Adrenal gland (tissue), 12 donors: ENCODE data around the gene ALDOC. TPM values are rescaled to one million over a fixed set of nuclear protein-coding genes. Genes with fewer than 3 reads are reported as not detected.

Experiments used
- DNase-seq, 7 donors: peaks; one replicate each; pipeline ENCODE4 v3.0.0-alpha.2; 2019 to 2020
- H3K27ac ChIP-seq, 5 donors: fragments of 200-600 bp; sonication (generic) in 4 of 5; 1 replicate in 3 of 5; 2 replicates in 2 of 5; pipeline versions ENCODE4 v1.5.1 to v1.8.0; 2016 to 2020; ENCODE audit warnings: mild to moderate bottlenecking in 1 of 5
- H3K27me3 ChIP-seq: fragments of 200-600 bp; 2 replicates; pipeline ENCODE4 v1.8.0; 2021
- H3K36me3 ChIP-seq, 2 donors: fragments of 200-600 bp; replicated peaks in 1 of 2; 1 replicate in 1 of 2; 2 replicates in 1 of 2; pipeline versions ENCODE4 v1.5.1 to v1.8.0; 2018 to 2022
- H3K4me1 ChIP-seq, 2 donors: fragments of 200-600 bp; replicated peaks in 1 of 2; 1 replicate in 1 of 2; 2 replicates in 1 of 2; pipeline versions ENCODE4 v1.5.1 to v1.8.0; 2018 to 2021
- H3K4me3 ChIP-seq, 4 donors: fragments of 200-600 bp; sonication (generic) in 3 of 4; one replicate each; pipeline ENCODE4 v1.5.1; 2016 to 2018
- H3K9me3 ChIP-seq, 3 donors: fragments of 200-600 bp; sonication (generic) in 1 of 3; replicated peaks in 1 of 3; 1 replicate in 2 of 3; 2 replicates in 1 of 3; pipeline versions ENCODE4 v1.5.1 to v1.8.0; 2016 to 2021
- POLR2A ChIP-seq, 2 donors: fragments of 450-650 bp; IDR thresholded peaks; one replicate each; pipeline ENCODE4 v1.6.1; 2017; ENCODE audit warnings: antibody characterized with exemption in 2 of 2, mild to moderate bottlenecking in 2 of 2, moderate library complexity in 1 of 2
- WGBS, 4 donors: extraction: QIAGEN DNeasy Blood & Tissue Kit in 2 of 4; methylation state at CpG; one replicate each; pipeline versions ENCODE4 v1.1.5 to v1.1.7; 2013 to 2017; 5-methylcytosine and 5-hydroxymethylcytosine counted together
- intact Hi-C, 2 donors: fragments of 100-400 bp; cut with DNase I; formaldehyde crosslinking; loops; one replicate each; pipeline versions ENCODE4 v1.14.1 to v1.15.0; 2022 to 2023
- polyA plus RNA-seq, 3 donors: library from polyadenylated mRNA; stranded (reverse); fragments of 200-250 nt in 2 of 3; fragments of 350-450 nt in 1 of 3; fragmentation: Illumina TruSeq in 1 of 3; extraction: RNeasy Lipid Tissue Mini Kit (QIAGEN cat#74804) in 1 of 3; gene quantifications; one replicate each; pipeline ENCODE4 v1.2.3, GENCODE V29; 2013 to 2014
- total RNA-seq, 9 donors: library from RNA; depleted of rRNA in 4 of 9; stranded (reverse); fragments of >200 nt in 4 of 9; fragments of 120-200 nt in 1 of 9; fragmentation: NEBNext Ultra II Directional in 1 of 9; extraction: Animal tissue kit (Norgen Biotek cat#: 25700) in 1 of 9; gene quantifications; one replicate each; pipeline versions ENCODE4 v1.1.0 to v1.2.4, GENCODE V29; 2013 to 2023
- TF ChIP-seq, protein P1 (sequence below), 6 experiments: fragments of 450-650 bp in 4 of 6; fragments of 200-600 bp in 2 of 6; sonication (generic) in 1 of 6; IDR thresholded peaks; 1 replicate in 5 of 6; 2 replicates in 1 of 6; pipeline versions ENCODE4 v1.5.1 to v1.8.0; 2016 to 2021; ENCODE audit warnings: antibody characterized with exemption in 6 of 6, mild to moderate bottlenecking in 2 of 6, moderate library complexity in 1 of 6
- donor health status: healthy with polysubstance abuse.
- donor health status: Bipolar disorder and iron deficiency.
- donor health status: DM: yes; HTN: yes; CAD: no.
- donor health status: DM: no; HTN: no; CAD: no.
- donor health status: DM: no; HTN: no; CAD: no.
- donor health status: DM: yes; HTN: yes; CAD: no.

Gene ALDOC
- total and polyA plus RNA-seq, 12 donors = 6.3 to 65.5 (median 31.7) TPM

DNA sequence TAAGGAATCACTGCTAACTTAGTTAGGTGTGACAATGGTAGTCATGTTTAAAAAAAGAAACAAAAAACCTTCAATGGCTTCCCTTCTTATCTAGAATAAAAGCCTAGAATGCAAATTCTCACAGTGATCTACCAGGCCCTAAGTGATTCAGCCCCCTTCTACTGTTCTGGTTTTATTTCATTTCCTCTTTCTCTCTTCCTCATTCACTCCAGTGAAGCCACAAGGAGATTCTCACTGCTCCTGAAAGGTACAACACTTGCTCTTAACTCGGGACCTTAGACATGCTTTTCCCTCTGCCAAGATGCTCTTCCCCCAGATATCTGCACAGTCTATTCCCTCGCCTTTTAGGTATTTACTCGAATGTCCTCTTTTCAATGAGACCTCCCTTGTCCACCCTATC lies 9.1 kb downstream of the ALDOC start:
- H3K4me3 ChIP-seq = no peak overlapping the region
- no peaks in the 10 kb centered on the region for H3K27me3 ChIP-seq
- peaks cover 13 to 25% of the 10 kb centered on the region in 2 donors for H3K4me1 ChIP-seq
- TF ChIP-seq, protein P1, sequence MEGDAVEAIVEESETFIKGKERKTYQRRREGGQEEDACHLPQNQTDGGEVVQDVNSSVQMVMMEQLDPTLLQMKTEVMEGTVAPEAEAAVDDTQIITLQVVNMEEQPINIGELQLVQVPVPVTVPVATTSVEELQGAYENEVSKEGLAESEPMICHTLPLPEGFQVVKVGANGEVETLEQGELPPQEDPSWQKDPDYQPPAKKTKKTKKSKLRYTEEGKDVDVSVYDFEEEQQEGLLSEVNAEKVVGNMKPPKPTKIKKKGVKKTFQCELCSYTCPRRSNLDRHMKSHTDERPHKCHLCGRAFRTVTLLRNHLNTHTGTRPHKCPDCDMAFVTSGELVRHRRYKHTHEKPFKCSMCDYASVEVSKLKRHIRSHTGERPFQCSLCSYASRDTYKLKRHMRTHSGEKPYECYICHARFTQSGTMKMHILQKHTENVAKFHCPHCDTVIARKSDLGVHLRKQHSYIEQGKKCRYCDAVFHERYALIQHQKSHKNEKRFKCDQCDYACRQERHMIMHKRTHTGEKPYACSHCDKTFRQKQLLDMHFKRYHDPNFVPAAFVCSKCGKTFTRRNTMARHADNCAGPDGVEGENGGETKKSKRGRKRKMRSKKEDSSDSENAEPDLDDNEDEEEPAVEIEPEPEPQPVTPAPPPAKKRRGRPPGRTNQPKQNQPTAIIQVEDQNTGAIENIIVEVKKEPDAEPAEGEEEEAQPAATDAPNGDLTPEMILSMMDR (IDR thresholded peaks at IDR 0.05) = no peak
- no peak for TF ChIP-seq POLR2A (IDR thresholded peaks at IDR 0.05)
- H3K9me3 ChIP-seq = no peaks in the 10 kb centered on the region
- H3K36me3 ChIP-seq = peaks cover 0 to 11% of the 10 kb centered on the region in 2 donors
- intact Hi-C loops = no loop called here
- WGBS, 4 donors = 72 to 89% (median 84%) methylated on average over 3 of the region's 3 CpGs
- DNase-seq = no peak
- H3K27ac ChIP-seq = no peak overlapping the region

DNA sequence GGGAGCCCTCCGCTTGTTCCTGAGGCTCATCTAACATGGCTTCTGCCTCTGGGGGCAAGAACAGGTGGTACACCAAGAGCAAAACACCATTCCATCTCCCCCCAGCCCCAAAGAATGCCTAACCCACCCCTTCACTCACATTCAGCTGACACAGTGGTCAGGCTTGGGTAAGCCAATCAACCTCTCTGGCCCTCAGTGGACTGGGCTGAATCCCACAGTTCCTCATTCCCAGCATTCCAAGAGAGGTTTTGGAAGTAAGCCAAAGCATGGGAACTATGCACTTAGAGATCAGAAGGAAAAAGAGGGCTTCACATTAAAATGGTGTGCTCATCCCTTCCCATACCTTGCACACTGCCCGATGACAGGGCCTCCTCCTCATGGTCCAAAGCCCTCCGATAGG lies 13.2 kb downstream of the ALDOC start:
- intact Hi-C loops = no loop called here
- no peak for TF ChIP-seq POLR2A (IDR thresholded peaks at IDR 0.05)
- TF ChIP-seq, protein P1 (IDR thresholded peaks at IDR 0.05) = no peak
- no peak overlapping the region for H3K27ac ChIP-seq
- no peak overlapping the region for H3K4me3 ChIP-seq
- H3K9me3 ChIP-seq = no peaks in the 10 kb centered on the region
- H3K27me3 ChIP-seq = no peaks in the 10 kb centered on the region
- H3K4me1 ChIP-seq = no peaks in the 10 kb centered on the region
- no peak for DNase-seq
- 81 to 94% (median 91%) methylated on average over 3 of the region's 3 CpGs for WGBS, 4 donors
- peaks cover 0 to 51% of the 10 kb centered on the region in 2 donors for H3K36me3 ChIP-seq

DNA sequence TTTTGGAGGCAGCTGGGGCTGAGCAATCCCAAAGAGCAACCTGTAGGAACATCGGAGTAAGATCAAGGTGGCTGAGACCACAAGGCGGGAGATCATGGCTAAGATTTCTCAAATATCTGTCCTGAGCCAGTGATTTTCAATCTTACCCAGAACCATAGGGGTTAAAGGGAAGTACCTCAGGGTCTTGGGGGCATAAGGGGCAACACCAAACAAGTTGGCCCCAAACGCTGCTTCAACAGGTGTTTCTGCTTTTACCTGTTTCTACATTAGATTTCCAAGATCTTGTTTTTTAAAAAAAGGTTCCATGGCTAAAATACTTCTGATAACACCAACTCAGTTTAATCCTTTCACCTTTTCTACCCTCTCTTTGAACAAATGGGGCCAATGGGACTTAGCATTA lies 21.7 kb downstream of the ALDOC start:
- WGBS, 4 donors = 95 to 98% (median 97%) methylated on average over 3 of the region's 3 CpGs
- no peak for DNase-seq
- TF ChIP-seq POLR2A (IDR thresholded peaks at IDR 0.05) = no peak
- TF ChIP-seq, protein P1 (IDR thresholded peaks at IDR 0.05) = no peak

DNA sequence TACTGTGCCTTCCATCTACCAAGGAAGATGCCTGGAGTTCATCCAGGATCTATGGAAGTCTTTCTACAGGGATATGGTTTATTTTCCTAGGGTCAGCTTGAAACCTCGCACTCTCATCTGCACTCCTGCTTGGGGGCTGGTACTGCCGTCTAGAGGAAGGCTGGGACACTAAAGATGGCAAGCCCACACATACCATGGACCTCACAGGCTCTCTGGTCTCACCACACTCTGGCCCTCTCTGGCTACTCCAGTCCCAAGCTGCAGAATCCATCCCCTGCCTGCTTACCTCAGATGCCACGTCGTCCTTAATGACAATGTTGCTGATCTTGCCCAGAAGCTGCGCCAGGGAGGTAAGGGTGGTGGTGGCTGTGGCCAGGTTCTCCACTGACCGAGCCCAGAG lies 22.1 kb downstream of the ALDOC start:
- no peaks in the 10 kb centered on the region for H3K9me3 ChIP-seq
- intact Hi-C loops = no loop called here
- H3K4me1 ChIP-seq = peaks cover 7 to 20% of the 10 kb centered on the region in 2 donors
- WGBS, 4 donors = 80 to 96% (median 83%) methylated on average over 5 to 6 of the region's 6 CpGs
- TF ChIP-seq, protein P1 (IDR thresholded peaks at IDR 0.05) = no peak
- no peak for TF ChIP-seq POLR2A (IDR thresholded peaks at IDR 0.05)
- peaks cover 0 to 58% of the 10 kb centered on the region in 2 donors for H3K36me3 ChIP-seq
- DNase-seq = no peak
- H3K27ac ChIP-seq = no peak overlapping the region
- H3K27me3 ChIP-seq = no peaks in the 10 kb centered on the region
- no peak overlapping the region for H3K4me3 ChIP-seq

More for the DNA sequence above, 21.7 kb downstream of the ALDOC start:
- H3K27me3 ChIP-seq = no peaks in the 10 kb centered on the region
- peaks cover 7 to 15% of the 10 kb centered on the region in 2 donors for H3K4me1 ChIP-seq
- intact Hi-C loops = no loop called here
- peaks cover 0 to 63% of the 10 kb centered on the region in 2 donors for H3K36me3 ChIP-seq
- H3K9me3 ChIP-seq = no peaks in the 10 kb centered on the region
- H3K27ac ChIP-seq = no peak overlapping the region
- no peak overlapping the region for H3K4me3 ChIP-seq
